Muscle layer of duodenum (tissue), 2 donors: ENCODE data around the gene NEDD4.
"Not testable (repeated sequence)": the region's sequence is repeated elsewhere in the genome, so short reads cannot be mapped to it uniquely, and the experiment has no call there.

ENCODE experiments used
- H3K27ac ChIP-seq: one replicate; pipeline ENCODE4 v1.7.0; 2013; ENCODE audit warnings: mild to moderate bottlenecking, low read length
- H3K27me3 ChIP-seq: one replicate; pipeline ENCODE4 v1.7.0; 2013; ENCODE audit warnings: low read depth, mild to moderate bottlenecking, control low read depth, low read length
- H3K36me3 ChIP-seq, 2 donors: one replicate each; pipeline ENCODE4 v1.7.0; 2013; ENCODE audit warnings: low read length in 2 of 2, control low read depth in 1 of 2, mild to moderate bottlenecking in 1 of 2; ENCODE audit not compliant: insufficient read depth in 2 of 2, control insufficient read depth in 1 of 2
- H3K4me1 ChIP-seq, 2 donors: one replicate each; pipeline ENCODE4 v1.7.0; 2013; ENCODE audit warnings: low read length in 2 of 2, mild to moderate bottlenecking in 2 of 2, control low read depth in 1 of 2, moderate library complexity in 1 of 2; ENCODE audit not compliant: insufficient read depth in 2 of 2, control insufficient read depth in 1 of 2
- H3K4me3 ChIP-seq, 2 donors: one replicate each; pipeline ENCODE4 v1.7.0; 2013; ENCODE audit warnings: low read length in 2 of 2, low read depth in 1 of 2, mild to moderate bottlenecking in 1 of 2
- H3K9me3 ChIP-seq, 2 donors: one replicate each; pipeline ENCODE4 v1.7.0; 2013; ENCODE audit warnings: low read length in 2 of 2, control low read depth in 1 of 2, mild to moderate bottlenecking in 1 of 2; ENCODE audit not compliant: control insufficient read depth in 1 of 2
- donor health status: healthy.

Gene NEDD4

DNA sequence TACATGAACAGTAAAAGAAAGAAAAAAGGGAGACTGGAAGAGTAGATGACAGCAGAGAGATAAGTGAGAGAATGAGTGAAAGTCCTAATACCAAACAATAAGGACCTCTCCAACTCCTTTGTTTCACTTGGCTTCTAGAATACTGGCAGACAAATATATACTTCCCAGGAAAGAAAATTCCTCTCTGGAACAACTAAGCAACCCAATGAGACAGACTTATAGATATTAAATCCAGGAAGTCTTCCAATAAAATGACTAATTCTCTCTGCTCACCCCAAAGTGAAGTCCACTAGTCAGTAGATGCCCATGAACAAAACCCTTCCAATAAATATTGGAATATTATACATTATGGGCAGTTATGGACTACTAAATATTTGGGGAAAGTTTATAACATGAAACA is 114.2 kb downstream of the NEDD4 start:
- Histone ChIP-seq H3K4me3 (no peak overlapping the region), H3K27ac (no peak overlapping the region), H3K9me3 (peaks cover 0 to 4% of the 10 kb centered on the region in 2 donors), H3K4me1 (peaks cover 0 to 5% of the 10 kb centered on the region in 2 donors), H3K27me3 (no peaks in the 10 kb centered on the region), H3K36me3 (no peaks in the 10 kb centered on the region)

- H3K4me1 ChIP-seq = no peaks in the 10 kb centered on the region
- peaks cover 0 to 4% of the 10 kb centered on the region in 2 donors for H3K9me3 ChIP-seq
- H3K36me3 ChIP-seq = no peaks in the 10 kb centered on the region
- H3K4me3 ChIP-seq = no peak overlapping the region
- H3K27me3 ChIP-seq = no peaks in the 10 kb centered on the region
- no peak overlapping the region for H3K27ac ChIP-seq
Measured at GRCh38 chr15:55873024-55873720, 120.2 kb downstream of the NEDD4 start.

DNA sequence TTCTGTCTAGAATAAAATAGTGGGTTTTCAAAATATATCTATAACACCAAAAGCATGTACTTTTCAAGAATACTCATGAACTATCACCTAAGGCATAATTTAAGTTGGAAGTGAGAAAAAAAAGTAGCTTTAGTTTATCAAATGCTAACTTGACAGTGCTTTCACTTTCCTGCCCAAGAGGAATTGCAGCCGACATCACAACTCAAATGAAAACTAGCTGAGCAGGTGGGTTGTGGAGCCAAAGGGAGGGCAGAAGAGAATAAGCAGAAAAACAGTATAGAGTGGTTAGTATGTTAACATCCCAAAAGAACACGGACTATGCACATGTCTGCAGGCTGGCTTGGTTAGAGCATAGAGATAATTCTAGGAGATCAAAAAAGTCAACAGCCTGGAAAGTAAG is 120.9 kb downstream of the NEDD4 start:
- Histone ChIP-seq H3K27ac (no peak overlapping the region), H3K36me3 (no peaks in the 10 kb centered on the region), H3K4me1 (no peaks in the 10 kb centered on the region), H3K4me3 (no peak overlapping the region), H3K27me3 (no peaks in the 10 kb centered on the region), H3K9me3 (peaks cover 0 to 4% of the 10 kb centered on the region in 2 donors)

DNA sequence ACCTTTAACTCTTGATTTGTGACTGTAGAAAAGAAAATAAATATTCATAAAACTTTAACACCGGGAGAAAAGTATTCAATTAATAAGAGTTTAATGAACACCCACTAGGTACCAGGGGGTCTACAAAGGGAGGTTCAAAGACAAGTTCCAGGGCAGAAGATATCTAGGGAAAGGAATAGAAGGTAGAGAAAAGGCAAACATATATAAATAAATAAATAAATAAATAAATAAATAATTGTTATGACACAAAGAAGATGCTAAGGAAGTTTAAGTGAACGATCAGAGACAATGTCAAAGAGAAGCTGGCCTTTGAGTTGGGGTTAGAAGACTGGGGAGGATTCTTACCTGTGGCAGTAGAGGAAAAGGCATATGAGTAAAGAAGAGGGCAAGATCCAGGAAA is 123.8 kb downstream of the NEDD4 start:
- no peaks in the 10 kb centered on the region for H3K9me3 ChIP-seq
- H3K27ac ChIP-seq = no peak overlapping the region
- no peaks in the 10 kb centered on the region for H3K4me1 ChIP-seq
- no peaks in the 10 kb centered on the region for H3K36me3 ChIP-seq
- H3K4me3 ChIP-seq = no peak overlapping the region
- no peaks in the 10 kb centered on the region for H3K27me3 ChIP-seq

DNA sequence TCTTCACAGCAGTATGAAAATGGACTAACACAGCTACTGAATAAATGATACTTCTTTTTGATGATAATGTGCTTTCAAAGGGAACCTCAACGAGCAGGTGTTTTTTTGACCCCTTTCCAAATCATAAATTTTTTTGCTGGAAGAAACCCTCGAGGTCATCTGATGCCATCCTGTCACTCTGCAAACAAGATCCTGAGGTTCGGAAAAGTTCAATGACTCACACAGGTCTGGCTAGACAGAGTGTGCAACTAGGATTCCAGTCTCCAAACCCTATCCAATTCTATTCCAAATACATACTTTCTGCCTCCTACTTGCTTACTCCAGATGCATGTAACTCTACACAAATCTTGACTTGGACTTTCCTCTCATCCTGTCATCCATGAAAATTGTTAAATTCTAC is 124.7 kb downstream of the NEDD4 start:
- H3K27ac ChIP-seq = no peak overlapping the region
- no peaks in the 10 kb centered on the region for H3K27me3 ChIP-seq
- no peak overlapping the region for H3K4me3 ChIP-seq

GRCh38 chr15:55868291-55868690 is 125.1 kb downstream of the NEDD4 start:
- H3K27ac ChIP-seq, H3K36me3 ChIP-seq, H3K9me3 ChIP-seq, H3K4me3 ChIP-seq, H3K27me3 ChIP-seq, H3K4me1 ChIP-seq: not testable (repeated sequence)

More for the DNA sequence above, 124.7 kb downstream of the NEDD4 start:
- H3K9me3 ChIP-seq = no peaks in the 10 kb centered on the region
- no peaks in the 10 kb centered on the region for H3K4me1 ChIP-seq
- H3K36me3 ChIP-seq = no peaks in the 10 kb centered on the region

- no peaks in the 10 kb centered on the region for H3K9me3 ChIP-seq
- H3K4me3 ChIP-seq = no peak overlapping the region
- no peaks in the 10 kb centered on the region for H3K27me3 ChIP-seq
- H3K4me1 ChIP-seq = no peaks in the 10 kb centered on the region
- H3K36me3 ChIP-seq = peaks cover 7 to 18% of the 10 kb centered on the region in 2 donors
- H3K27ac ChIP-seq = no peak overlapping the region
Measured at GRCh38 chr15:55863911-55864310, 129.5 kb downstream of the NEDD4 start.

DNA sequence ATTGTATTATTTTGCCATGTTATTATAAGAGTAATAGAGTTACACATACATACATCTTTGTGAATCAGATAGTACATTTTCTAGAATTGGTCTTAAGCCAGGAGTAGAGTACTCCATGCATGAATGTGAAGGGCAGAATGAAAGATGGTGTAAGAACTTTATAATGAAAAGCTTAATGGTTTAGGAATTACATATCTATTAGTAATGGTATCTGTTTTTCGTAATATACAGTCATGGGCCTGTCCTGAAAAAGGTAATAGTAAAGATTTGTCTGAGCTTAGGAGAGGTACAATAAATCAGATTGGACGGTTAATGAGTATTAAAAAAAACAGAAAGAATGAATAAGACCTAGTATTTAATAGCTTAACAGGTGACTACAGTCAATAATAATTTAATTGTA is 132.3 kb downstream of the NEDD4 start:
- H3K4me1 ChIP-seq = no peaks in the 10 kb centered on the region
- no peak overlapping the region for H3K4me3 ChIP-seq
- H3K9me3 ChIP-seq = no peaks in the 10 kb centered on the region
- H3K27ac ChIP-seq = no peak overlapping the region
- H3K27me3 ChIP-seq = no peaks in the 10 kb centered on the region
- H3K36me3 ChIP-seq = peaks cover 11 to 33% of the 10 kb centered on the region in 2 donors

DNA sequence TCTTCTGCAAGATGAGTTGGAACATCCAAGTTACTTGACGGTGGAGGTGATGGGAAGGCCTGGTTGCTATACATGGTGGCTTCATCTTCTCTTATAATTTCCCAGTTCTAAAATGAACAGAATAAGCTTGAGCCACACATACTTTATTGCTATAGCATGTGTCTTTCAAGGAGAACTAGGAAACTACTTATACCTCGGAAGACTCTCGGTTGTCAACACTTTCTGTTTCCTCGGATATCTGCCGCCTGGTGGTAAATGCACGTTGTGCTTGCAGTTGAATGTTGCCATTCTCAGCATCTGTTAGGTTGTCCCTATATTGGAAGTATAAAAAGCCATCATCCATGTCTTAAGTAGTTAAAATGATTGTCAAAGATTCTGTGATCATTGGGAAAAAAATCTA is 132.9 kb downstream of the NEDD4 start:
- Histone ChIP-seq H3K27me3 (no peaks in the 10 kb centered on the region), H3K36me3 (peaks cover 11 to 40% of the 10 kb centered on the region in 2 donors), H3K4me1 (no peaks in the 10 kb centered on the region), H3K9me3 (no peaks in the 10 kb centered on the region), H3K4me3 (no peak overlapping the region), H3K27ac (no peak overlapping the region)

DNA sequence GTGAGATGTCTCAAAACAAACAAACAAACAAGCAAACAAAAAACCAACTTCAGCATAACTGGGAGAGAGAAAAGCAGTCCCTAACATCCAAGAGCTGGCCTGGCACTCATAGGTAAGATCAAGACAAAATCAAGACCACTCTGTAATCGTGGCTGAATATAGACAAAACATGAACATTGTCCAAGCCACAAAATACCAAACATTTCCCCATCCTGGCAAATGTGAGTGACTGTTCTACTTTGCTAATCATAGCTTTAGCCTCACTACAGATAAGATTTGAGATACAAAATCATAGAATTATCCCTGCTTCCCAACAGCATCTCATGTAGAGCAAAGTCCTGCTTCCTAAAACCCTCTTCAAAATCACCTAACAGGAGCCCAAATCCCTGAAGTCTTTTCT is 133.7 kb downstream of the NEDD4 start:
- Histone ChIP-seq H3K27me3 (no peaks in the 10 kb centered on the region), H3K4me3 (no peak overlapping the region), H3K36me3 (peaks cover 18 to 46% of the 10 kb centered on the region in 2 donors), H3K27ac (no peak overlapping the region), H3K4me1 (no peaks in the 10 kb centered on the region), H3K9me3 (no peaks in the 10 kb centered on the region)

DNA sequence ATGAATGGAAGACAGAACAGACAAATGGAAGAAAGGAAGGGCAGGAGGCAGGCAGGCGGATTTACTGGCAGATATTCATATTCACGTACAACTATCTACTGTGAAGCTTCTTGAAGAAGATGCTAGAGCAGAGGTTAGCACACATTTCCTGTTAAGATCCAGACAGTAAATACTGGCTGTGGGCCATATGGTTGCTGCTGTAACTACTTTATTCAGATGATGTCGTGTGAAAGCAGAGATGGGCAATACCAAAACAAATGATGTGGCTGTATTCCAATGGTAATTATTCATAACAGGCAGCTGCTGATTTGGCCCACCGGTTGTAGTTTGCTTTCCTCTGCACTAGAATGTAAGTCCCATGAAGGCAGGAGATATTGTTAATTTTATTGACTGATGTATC is 134.8 kb downstream of the NEDD4 start:
- Histone ChIP-seq H3K27me3 (no peaks in the 10 kb centered on the region), H3K4me3 (no peak overlapping the region), H3K4me1 (no peaks in the 10 kb centered on the region), H3K36me3 (peaks cover 21 to 46% of the 10 kb centered on the region in 2 donors), H3K9me3 (no peaks in the 10 kb centered on the region), H3K27ac (no peak overlapping the region)

GRCh38 chr15:55856506-55857164 is 136.8 kb downstream of the NEDD4 start:
- Histone ChIP-seq H3K4me3 (no peak overlapping the region), H3K36me3 (peaks cover 21 to 49% of the 10 kb centered on the region in 2 donors), H3K27ac (no peak overlapping the region), H3K4me1 (no peaks in the 10 kb centered on the region), H3K27me3 (no peaks in the 10 kb centered on the region), H3K9me3 (no peaks in the 10 kb centered on the region)
